GM11168 (cell line): ENCODE results near the gene PROSER3.
"Not testable (repeated sequence)": the region's sequence is repeated elsewhere in the genome, so short reads cannot be mapped to it uniquely, and the experiment has no call there.

ENCODE experiments used
- in situ Hi-C: fragments of 300-500 bp; cut with MboI; formaldehyde crosslinking; loops from one replicate; pipeline ENCODE4 v1.12.0; 2022; ENCODE audit warnings: low sequenced_read_pairs; ENCODE audit not compliant: unreplicated experiment

Gene PROSER3

DNA sequence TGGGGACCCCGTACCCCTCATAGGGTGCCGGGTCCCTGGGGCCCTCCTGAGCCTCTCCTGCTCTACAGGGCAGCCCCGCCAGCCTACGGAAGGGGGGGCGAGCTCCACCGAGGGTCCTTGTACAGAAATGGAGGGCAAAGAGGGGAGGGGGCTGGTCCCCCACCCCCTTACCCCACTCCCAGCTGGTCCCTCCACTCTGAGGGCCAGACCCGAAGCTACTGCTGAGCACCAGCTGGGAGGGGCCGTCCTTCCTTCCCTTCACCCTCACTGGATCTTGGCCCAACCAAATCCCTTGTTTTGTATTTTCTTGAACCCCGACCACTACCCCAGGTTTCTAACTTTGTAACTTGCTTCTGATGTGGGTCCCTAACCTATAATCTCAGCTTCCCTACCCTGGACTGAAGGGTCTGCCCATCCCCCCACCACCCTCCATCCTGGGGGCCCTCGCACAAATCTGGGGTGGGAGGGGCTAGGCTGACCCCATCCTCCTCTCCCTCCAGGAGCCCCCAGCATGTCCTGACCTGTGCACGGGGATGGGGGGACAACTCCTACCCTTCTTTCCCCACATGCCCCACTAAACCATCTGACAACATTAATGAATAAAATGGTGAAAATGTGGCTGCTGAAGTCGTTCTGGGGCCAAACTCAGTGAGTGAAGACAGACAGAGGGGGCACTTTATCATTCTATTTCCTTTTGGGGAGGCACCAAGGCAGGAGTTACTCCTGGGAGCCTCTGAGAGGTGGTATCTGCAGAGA is 30.4 kb downstream of the PROSER3 start:
- in situ Hi-C loops, result no loop called here

- in situ Hi-C loops, result no loop called here
Observed at GRCh38 chr19:35789195-35789977, 31.4 kb downstream of the PROSER3 start.

GRCh38 chr19:35789978-35790944 is 32.3 kb downstream of the PROSER3 start:
- in situ Hi-C loops, result no loop called here

GRCh38 chr19:35790981-35791813 is 33.2 kb downstream of the PROSER3 start:
- in situ Hi-C loops, result no loop called here

- in situ Hi-C loops, result no loop called here
Observed at GRCh38 chr19:35791814-35792279, 33.9 kb downstream of the PROSER3 start.

GRCh38 chr19:35792312-35792711 is 34.3 kb downstream of the PROSER3 start:
- in situ Hi-C loops, result no loop called here

DNA sequence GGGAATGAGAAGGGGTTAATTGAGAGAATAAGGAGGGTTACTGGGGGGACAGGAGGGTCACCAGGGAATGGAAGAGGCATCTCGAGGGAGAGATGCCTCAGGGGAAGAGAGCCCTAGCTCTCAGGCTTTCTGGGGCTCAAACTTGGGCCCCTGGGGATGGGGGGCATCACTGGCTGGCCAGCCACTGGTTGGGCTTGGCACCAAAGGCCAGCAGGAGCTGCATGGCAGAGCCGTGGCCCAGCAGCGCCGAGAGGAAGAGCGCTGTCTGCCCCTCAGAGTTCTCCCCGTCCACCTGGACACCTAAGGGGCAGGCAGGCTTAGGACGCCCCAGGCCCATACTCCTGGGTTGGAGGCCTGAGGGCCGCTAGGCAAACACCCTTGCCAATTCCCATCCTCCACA is 34.9 kb downstream of the PROSER3 start:
- in situ Hi-C loops, result no loop called here

- in situ Hi-C loops, result no loop called here
Observed at GRCh38 chr19:35793381-35794165, 35.6 kb downstream of the PROSER3 start.

GRCh38 chr19:35795564-35795963 is 37.6 kb downstream of the PROSER3 start:
- in situ Hi-C loops, result not testable (repeated sequence)

GRCh38 chr19:35796645-35797542 is 38.9 kb downstream of the PROSER3 start:
- in situ Hi-C loops, result no loop called here

DNA sequence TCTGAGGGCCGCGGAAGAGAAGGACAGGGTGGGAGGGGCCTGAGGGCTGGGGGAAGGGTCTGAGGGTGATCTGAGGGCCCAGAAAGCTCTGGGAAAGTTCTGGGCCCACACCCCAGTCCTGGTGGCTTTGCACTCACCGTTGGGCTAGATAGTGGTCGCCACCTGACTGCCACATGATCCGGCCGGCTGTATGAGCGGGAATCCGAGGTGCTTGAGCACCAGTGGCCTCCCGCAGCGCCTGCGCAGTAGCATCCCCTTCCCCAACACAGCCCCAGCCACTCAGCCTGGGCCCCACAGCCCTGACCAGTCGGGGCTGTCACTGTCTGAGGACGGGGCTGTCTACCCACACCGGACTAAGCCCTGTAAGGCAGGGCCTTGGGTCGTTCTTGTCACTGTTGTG is 39.7 kb downstream of the PROSER3 start:
- in situ Hi-C loops, result no loop called here

GRCh38 chr19:35801828-35802227 is 43.9 kb downstream of the PROSER3 start:
- in situ Hi-C loops, result no loop called here

- in situ Hi-C loops, result no loop called here
Observed at GRCh38 chr19:35805526-35806102, 47.6 kb downstream of the PROSER3 start.

DNA sequence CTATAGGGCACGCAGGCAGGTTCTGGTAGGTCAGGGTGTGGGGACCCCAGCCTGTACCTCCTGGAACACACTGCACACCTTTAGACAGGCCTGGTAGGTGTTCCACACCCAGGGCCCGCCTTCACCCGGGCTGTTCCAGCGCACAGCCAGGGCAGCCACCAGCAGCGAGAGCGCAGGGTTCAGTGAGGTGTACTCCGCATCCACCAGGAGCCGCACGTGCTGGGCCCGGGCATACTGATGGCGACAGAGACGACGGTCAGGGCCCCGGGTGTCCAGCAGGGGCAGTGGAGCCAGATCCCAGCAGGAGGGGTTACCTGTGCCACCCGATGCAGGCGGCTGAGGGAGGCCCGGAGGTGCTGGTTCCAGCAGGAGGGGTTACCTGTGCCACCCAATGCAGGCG is 48.6 kb downstream of the PROSER3 start:
- in situ Hi-C loops, result no loop called here

GRCh38 chr19:35807633-35808032 is 49.7 kb downstream of the PROSER3 start:
- in situ Hi-C loops, result no loop called here

GRCh38 chr19:35811317-35812219 is 53.6 kb downstream of the PROSER3 start:
- in situ Hi-C loops, result no loop called here
